Stimulated activated CD4-positive, alpha-beta T cell treated with anti-CD3 and anti-CD28 coated beads, Interleukin-4, amount 100 ng/mL, for 4 hours (primary cell): ENCODE data around the gene IMMT.
"Not testable (repeated sequence)": the region's sequence is repeated elsewhere in the genome, so short reads cannot be mapped to it uniquely, and the experiment has no call there.

Experiments used
- DNase-seq, 2 experiments: peaks; one replicate each; pipeline ENCODE4 v3.0.0-alpha.2; 2020

IMMT gene

GRCh38 chr2:86195055-86195807, at the start of gene IMMT:
TSS of gene IMMT (minus strand) at chr2:86195462. CDS start at chr2:86195382, 80 bp downstream.
- DNase-seq, result peak; percentile 95 to 97

DNA sequence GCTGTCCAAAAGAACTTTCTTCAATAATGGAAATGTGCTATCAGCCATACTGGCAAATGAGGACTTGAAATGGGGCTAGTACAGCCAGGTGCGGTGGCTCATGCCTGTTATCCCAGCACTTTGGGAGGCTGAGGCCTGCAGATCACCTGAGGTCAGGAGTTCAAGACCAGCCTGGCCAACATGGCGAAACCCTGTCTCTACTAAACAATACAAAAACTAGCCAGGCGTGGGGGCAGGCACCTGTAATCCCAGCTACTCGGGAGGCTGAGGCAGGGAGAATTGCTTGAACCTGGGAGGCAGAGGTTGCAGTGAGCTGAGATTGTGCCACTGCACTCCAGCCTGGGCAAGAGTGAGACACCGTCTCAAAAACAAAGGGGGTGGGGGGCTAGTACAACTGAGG, 49.5 kb upstream of the IMMT start:
- DNase-seq, result not testable (repeated sequence)

- no peak for DNase-seq
Measured at GRCh38 chr2:86243950-86244733, 48.9 kb upstream of the IMMT start.

- no peak for DNase-seq
Measured at GRCh38 chr2:86243272-86243671, 48.0 kb upstream of the IMMT start.

DNA sequence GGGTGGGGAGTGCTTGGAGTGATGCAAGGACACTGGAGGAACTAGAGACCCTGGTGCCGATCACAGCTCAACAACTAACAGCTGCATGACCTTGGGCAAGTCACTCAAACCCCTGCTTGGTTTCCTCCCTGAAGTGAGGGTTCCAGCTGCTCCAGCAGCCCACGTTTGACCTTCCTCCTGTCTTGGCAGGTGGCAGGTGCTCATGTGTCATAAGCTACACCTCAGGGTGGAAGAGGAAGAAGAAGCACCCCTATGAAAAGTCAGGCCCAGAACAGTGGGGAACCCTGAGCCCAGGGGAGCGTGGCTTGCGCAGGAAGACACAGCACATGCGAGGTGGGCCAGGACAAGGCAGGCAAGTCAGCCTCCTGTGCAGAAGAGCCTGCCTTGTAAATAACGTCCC, 46.3 kb upstream of the IMMT start:
- no peak for DNase-seq

DNA sequence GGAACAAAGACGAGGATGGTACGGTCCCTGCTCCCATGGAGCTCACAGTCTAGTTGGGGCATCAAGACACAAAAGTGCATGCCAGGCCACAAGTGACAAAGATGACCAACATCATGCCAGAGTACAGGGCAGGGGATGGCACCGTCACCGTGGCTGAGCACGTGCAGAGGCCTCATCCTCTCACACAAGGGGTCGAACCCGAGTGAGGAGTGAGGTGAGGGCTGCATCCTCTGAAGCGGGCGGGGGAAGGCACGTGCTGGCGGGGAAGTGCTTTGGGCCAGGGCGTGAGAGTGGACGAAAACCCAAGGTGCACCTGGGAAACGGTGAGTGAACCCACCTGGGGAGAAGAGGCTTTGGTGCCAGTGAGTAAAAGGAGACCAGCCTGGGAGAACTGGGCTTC, 45.0 kb upstream of the IMMT start:
- DNase-seq, result no peak

DNA sequence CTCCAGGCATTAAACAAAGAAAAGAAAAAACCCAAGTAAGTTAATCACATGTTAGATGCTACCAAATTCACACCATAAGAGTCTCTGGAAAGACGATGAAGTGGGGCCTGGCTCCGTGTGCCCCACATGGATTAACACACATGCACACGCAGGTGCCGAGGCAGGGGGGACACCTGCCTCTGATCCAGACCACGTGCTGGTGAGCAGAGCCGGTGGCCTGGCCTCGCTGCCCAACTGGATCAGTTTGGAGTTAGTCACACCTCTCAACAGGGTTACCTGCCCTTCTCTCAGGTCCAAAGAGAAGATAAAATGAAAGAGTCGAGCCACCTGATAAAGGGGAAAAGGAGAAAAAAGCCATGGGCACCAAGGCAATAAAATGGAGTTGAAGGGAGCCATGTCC, 44.5 kb upstream of the IMMT start:
- DNase-seq, result no peak

GRCh38 chr2:86239326-86239725, 44.1 kb upstream of the IMMT start:
- no peak for DNase-seq

GRCh38 chr2:86238354-86238753, 43.1 kb upstream of the IMMT start:
- peak; percentile 28 to 70 for DNase-seq

DNA sequence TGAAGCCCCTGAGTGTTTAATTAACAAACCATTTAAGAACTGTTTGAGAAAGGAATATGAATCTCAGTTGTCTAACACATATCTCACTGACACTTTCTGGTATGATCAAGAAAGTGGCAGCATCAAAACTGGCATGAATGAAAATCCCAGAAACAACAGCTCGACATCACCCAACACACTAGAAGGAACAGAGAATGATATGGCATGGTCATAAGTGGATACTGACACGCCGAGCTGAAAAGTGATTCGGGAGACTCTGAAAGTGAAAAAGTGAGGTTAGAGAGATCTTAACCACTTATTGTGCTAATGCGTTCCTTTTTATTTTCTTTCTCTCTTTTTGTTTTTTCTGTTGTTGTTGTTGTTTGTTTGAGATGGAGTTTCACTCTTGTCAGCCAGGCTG, 41.9 kb upstream of the IMMT start:
- DNase-seq, result no peak

DNA sequence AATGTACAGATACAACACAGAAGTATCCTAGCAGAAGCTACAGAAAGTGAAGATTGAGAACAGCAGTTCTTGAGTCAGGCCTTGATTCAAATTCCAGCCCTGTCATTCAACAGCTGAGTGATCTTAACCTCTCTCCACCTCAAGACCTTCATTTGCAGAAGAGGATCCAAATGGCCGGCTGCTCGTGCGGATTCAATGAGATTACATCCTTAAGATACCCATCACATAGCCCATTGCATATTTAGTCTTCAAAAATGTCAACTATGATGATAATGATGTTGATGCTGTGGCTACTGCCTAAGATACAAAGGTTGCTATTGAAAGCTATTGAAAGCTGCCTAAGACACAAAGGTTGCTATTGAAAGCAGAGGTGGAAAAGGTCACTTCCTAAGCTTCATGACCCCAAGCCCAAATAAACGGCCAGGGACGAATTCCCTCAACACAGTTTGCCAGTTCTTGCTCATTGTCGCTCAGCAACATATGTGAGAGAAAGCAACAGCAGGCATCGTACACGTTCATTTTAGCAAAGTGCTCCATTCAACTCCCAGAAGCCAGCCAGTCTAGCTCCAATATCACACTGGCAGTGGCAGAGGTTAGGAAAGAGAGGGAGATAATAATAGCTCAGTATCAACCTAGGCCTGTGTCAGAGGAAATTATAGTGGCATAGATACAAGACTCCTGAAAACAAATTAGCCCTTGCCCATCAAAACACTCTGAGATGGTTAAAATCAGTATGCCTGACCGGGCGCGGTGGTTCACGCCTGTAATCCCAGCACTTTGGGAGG, 40.1 kb upstream of the IMMT start:
- DNase-seq, result no peak

DNA sequence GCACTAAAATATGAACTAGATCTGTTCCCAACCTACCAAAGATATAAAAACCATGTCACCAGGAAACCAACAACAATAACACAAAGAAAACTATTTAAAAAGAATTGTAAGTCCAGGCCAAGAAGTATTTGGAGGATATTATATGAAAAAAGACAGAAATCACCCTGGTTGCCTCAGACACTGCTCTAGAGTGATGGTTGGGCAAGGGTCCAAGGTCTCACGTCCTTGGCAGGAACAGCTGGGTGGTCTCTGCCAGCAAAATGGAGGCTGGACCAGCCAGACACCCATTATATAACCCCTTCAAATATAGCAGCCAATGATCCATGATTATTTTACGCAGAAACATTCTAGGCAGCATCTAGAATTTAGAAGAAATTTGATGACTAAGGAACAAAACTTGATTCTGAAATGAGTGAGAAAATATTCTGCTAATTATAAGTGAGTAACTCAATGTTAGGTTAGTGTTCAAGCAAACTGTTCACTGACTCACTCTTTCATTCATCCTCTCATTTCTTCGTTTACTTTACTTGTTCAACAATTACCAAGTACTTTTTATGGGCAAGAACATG, 39.4 kb upstream of the IMMT start:
- DNase-seq, result no peak

DNA sequence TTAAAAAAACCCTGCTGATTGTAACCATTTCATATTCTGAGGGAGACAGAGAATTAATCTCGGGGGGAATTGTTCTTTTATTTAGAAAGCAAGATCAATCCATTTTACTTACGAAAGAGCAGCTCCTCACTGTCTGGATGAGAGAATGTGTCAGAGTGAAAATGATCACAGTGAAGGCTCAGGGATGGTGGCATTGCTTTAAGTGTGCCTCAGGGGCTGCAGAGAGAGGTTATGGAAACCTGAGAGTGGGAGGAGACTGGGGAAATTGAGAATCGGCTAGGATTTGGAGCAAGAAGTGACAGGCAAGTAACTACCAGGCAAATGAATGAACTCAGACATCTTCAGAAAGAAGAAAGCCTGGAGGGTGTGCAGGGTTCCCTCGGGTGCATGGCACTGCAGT, 38.2 kb upstream of the IMMT start:
- DNase-seq, result no peak

GRCh38 chr2:86232910-86233309, 37.6 kb upstream of the IMMT start:
- DNase-seq, result no peak

DNA sequence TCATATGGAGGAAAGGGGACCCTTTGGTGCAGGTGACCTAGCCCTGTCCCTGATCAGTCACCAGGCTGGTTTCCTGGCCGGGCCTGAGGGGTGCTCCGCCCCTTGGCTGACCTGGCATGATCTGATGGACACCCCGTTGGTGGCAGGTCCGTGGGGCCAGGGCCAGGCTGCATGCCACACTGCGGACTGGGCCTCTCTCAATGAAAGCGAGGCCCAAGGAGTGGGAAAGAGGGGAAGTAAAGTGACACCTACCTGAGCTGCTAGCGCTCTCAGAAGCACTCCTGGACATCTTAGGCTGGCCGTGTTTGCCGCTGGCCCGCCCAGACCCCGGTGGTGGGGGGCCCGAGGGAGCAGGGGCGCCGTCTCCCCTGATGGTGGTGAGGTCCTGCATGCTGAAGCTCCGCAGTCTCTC, 37.1 kb upstream of the IMMT start:
- no peak for DNase-seq

DNA sequence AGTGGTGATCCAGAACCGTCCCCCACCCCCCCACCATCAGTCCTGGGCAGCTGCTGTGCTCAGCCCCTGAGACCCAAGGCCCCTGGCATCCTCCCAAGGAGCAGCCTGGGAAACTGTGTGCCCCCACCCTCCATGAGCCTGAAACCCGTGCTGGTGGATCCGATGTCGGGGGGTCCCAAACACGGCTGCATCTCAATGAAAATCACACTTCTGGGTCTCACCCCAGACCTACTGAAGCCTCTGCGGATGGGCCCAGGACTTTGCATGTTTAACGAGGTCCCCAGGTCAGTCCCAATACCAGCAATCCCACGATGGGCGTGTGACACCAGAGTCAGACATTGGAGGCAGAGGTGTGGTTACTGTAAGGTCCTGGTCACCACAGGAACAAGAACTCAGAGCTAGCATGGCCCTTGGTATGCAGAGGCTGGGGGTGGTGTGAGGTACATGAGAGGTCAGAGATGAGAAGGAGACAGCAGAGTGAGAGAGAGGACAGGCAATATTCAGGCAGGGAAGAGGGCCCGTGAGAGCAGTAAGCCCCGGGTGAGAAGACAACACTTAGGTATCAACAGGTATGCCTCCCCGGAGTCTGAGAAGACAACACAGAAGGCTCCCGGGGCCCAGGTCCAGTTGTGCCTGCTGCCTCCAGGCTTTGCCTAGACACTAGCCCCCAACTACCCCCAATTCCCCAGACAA, 36.6 kb upstream of the IMMT start:
- DNase-seq, result no peak

DNA sequence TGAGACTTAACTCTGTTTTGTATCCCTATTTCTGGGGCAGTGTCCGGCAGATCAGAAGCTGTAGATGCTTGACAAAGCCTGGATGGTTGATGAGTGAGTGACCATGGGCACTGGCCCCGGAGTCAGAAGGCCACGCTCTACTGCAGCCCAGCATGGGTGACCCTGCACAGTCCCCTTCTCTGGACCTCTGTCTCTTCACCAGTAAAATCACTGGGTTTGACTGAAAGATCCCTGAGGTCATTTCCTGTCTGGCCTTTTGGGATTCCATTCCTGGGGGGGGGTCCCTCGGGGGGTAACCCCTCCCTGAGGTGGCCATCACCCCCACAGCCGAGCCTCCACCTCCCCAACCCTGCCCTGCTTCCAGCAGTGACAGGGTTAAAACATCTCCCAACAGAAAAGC, 35.7 kb upstream of the IMMT start:
- DNase-seq, result no peak

- DNase-seq, result no peak
Measured at GRCh38 chr2:86229221-86229620, 34.0 kb upstream of the IMMT start.

DNA sequence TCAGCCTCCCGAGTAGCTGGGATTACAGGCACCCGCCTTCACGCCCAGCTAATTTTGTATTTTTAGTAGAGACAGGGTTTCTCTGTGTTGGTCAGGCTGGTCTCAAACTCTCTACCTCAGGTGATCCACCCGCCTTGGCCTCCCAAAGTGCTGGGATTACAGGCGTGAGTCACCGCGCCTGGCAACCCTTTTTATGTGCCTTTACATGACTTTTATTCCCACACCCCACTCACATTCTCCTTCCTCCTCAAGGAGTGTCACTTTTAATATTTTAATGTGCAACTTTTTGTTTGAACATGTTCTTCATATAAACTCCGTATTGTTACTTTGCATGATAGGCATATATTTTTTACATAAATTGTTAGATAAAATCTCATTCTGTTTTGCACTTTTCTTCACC, 33.3 kb upstream of the IMMT start:
- not testable (repeated sequence) for DNase-seq

GRCh38 chr2:86227685-86228084, 32.4 kb upstream of the IMMT start:
- no peak for DNase-seq

DNA sequence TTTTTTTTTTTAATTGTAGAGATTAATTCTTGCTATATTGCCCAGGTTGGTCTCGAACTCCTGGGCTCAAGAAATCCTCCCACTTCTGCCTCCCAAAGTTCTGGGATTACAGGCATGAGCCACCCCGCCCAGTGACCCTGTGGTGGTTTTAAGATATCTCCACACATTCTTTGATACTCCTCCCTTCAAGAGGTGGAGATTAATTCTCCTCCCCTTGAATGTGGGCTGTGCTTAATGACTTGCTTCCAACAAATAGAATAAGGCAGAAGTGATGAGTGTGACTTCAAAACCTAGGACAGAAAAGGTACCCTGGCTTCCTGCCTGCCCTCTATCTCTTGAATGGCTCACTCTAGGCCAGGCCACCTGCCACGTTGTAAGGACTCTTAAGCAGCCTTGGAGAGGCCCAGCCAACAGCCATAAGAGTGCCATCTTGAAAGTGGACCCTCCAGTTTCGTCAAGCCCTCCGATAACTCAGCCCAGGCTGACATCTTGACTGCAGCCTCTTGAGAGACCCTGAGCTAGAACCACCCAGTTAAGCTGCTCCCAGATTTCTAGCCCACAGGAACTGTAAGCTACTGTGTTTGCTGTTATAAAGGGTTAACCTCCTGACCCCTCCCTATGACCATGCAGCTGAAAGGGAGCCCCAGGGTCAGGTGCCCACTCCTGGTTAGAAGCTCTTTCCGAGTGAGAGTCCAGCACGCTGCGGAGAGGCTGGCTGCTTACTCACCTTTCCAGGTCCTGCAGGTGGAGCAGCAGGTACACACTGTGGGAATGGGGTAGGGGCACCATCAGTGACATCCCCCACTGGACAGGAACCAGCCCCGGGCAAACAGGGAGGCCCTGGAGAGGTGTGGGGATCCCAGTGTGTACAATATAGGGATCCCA, 31.6 kb upstream of the IMMT start:
- DNase-seq, result no peak

- no peak for DNase-seq
Measured at GRCh38 chr2:86226070-86226469, 30.8 kb upstream of the IMMT start.
